ENCODE results near the gene TIE1. TPM values are rescaled to one million over a fixed set of nuclear protein-coding genes. Genes with fewer than 3 reads are reported as not detected.

TIE1 gene
- total and polyA plus RNA-seq, 2 donors (not counting 3 experiments of a cell fraction or from before 2014, with no cell fraction given) = 531 to 620 TPM

GRCh38 chr1:43302721-43303470, 2.1 kb downstream of the TIE1 start:
- Histone ChIP-seq H3K27ac (ENCODE audit: insufficient read depth, low read depth, low read length) (peak overlapping the region; percentile 84), H3K9me1 (replicated peaks; ENCODE audit: control insufficient read depth, extremely low read depth, insufficient read depth, low read length) (no peaks in the 10 kb centered on the region), H3K9me3 (replicated peaks; ENCODE audit: control insufficient read depth, insufficient read depth, low read length) (no peaks in the 10 kb centered on the region), H3K27me3 (ENCODE audit: control insufficient read depth in 2 of 2, insufficient read depth in 2 of 2, low read length in 2 of 2) (no peaks in the 10 kb centered on the region), H3K36me3 (ENCODE audit: control insufficient read depth in 2 of 2, extremely low read depth in 1 of 2, insufficient read depth in 2 of 2, low read length in 2 of 2) (peaks cover 18 to 32% of the 10 kb centered on the region in 2 experiments), H3K4me3 (replicated peaks in 1 of 3; ENCODE audit: insufficient read depth in 1 of 3, low read depth in 1 of 3, low read length in 3 of 3) (peak overlapping the region; percentile 47 to 96 (median 76)), H3K9ac (replicated peaks; ENCODE audit: extremely low read depth, insufficient read depth, low read length) (peak overlapping the region; percentile 96), H2AFZ (ENCODE audit: low read depth, low read length) (no peak overlapping the region), H3K4me1 (ENCODE audit: control insufficient read depth, extremely low read depth, insufficient read depth, low read length) (peaks cover 37% of the 10 kb centered on the region), H3K4me2 (ENCODE audit: insufficient read depth, low read length) (peak overlapping the region; percentile 98), H4K20me1 (replicated peaks; ENCODE audit: control insufficient read depth, extremely low read depth, insufficient read depth, low read length) (no peaks in the 10 kb centered on the region), H3K79me2 (ENCODE audit: control insufficient read depth, insufficient read depth, low read length) (peaks cover 71% of the 10 kb centered on the region)
- intact Hi-C loops (cut with micrococcal nuclease) (loop anchor here (1.0 to 5.0 kb wide), 3 partner anchors 65 to 169 kb away; no protein-coding TSS in a partner anchor), dilution Hi-C loops (cut with MboI; ENCODE audit: extremely low pct_ligation_motif_present, low sequenced_read_pairs) (no loop called here)
- no TSS peak for BruUV-seq (replicated peaks)
- ChIA-PET POLR2A (interaction anchor here (0.9 to 2.2 kb wide), 5 partner anchors 8 to 71 kb away, joined by 3 to 15 read pairs (median 5); no protein-coding TSS in a partner anchor), CTCF (interaction anchor here (0.7 to 3.3 kb wide), 10 partner anchors 8 to 131 kb away, joined by 3 to 32 read pairs (median 6); partner anchors contain the start of genes CDC20, CFAP57 and EBNA1BP2)
- peak; percentile 27 for DNase-seq (ENCODE audit: low read depth, low spot score)
- peak; percentile 92 for FAIRE-seq
- no peak for TF ChIP-seq EZH2 (IDR thresholded peaks at IDR 0.05; ENCODE audit: borderline replicate concordance, low read depth, low read length, severe bottlenecking)
- no peak for TF ChIP-seq FOS (IDR thresholded peaks at IDR 0.05; ENCODE audit: borderline replicate concordance, insufficient read depth, low read length)
- TF ChIP-seq JUN (IDR thresholded peaks at IDR 0.05; ENCODE audit: borderline replicate concordance, insufficient read depth, insufficient read length, low read depth) = no peak
- no peak for TF ChIP-seq CTCF (IDR thresholded peaks at IDR 0.05; ENCODE audit: extremely low read depth in 1 of 2, insufficient read depth in 1 of 2, low read depth in 1 of 2, low read length in 2 of 2)
- peak; percentile 9 for TF ChIP-seq POLR2A (IDR thresholded peaks at IDR 0.05; ENCODE audit: low read depth, low read length)
- peak; percentile 12 for TF ChIP-seq POLR2AphosphoS5 (IDR thresholded peaks at IDR 0.05; ENCODE audit: insufficient read depth, low read depth, low read length)
- TF ChIP-seq MAX (IDR thresholded peaks at IDR 0.05; ENCODE audit: insufficient read depth, insufficient read length) = no peak
- no peak for TF ChIP-seq GATA2 (IDR thresholded peaks at IDR 0.05; ENCODE audit: insufficient read depth, insufficient read length, low read depth, low read length)
- no peak for TF ChIP-seq MYC (IDR thresholded peaks at IDR 0.05; ENCODE audit: low read depth, low read length)
